GM23338 (cell line): ENCODE data around the gene LCN10. TPM values are rescaled to one million over a fixed set of nuclear protein-coding genes. Genes with fewer than 3 reads are reported as not detected.

Experiments used
- ATAC-seq: fragments of 200-7000 bp; cut with Tn5 transposase; 3 replicates; pipeline ENCODE4 v1.9.1; 2020
- DNase-seq: peaks from one replicate; pipeline ENCODE4 v3.0.0-alpha.2; 2015; ENCODE audit warnings: low spot score
- H2AFZ ChIP-seq: fragments of 200-600 bp; sonication (generic); 2 replicates; pipeline ENCODE4 v1.8.0; 2016; ENCODE audit warnings: antibody characterized with exemption, mild to moderate bottlenecking, moderate library complexity
- H3F3A ChIP-seq: fragments of 200-600 bp; sonication (generic); replicated peaks from 2 replicates; pipeline ENCODE4 v1.8.0; 2017; ENCODE audit warnings: antibody characterized with exemption, mixed run types, low read depth
- H3K27ac ChIP-seq: fragments of 200-600 bp; sonication (generic); 2 replicates; pipeline ENCODE4 v1.6.1; 2016; ENCODE audit warnings: low read depth
- H3K27me3 ChIP-seq: fragments of 200-600 bp; sonication (generic); 2 replicates; pipeline ENCODE4 v1.8.0; 2016; ENCODE audit warnings: mild to moderate bottlenecking, mixed run types, moderate library complexity; ENCODE audit not compliant: insufficient read depth
- H3K36me3 ChIP-seq: fragments of 200-600 bp; sonication (generic); 2 replicates; pipeline ENCODE4 v1.8.0; 2016; ENCODE audit warnings: mild to moderate bottlenecking; ENCODE audit not compliant: insufficient read depth
- H3K4me1 ChIP-seq: fragments of 200-600 bp; sonication (generic); 2 replicates; pipeline ENCODE4 v1.8.0; 2016; ENCODE audit warnings: mild to moderate bottlenecking, moderate library complexity; ENCODE audit not compliant: insufficient read depth
- H3K4me2 ChIP-seq: fragments of 200-600 bp; sonication (generic); 2 replicates; pipeline ENCODE4 v1.7.1; 2017; ENCODE audit warnings: mixed run types
- H3K4me3 ChIP-seq: fragments of 200-600 bp; sonication (generic); 2 replicates; pipeline ENCODE4 v1.6.1; 2016; ENCODE audit warnings: mixed run types
- H3K79me2 ChIP-seq: fragments of 200-600 bp; sonication (generic); replicated peaks from 2 replicates; pipeline ENCODE4 v1.8.0; 2017; ENCODE audit warnings: mild to moderate bottlenecking; ENCODE audit not compliant: insufficient read depth
- H3K9me2 ChIP-seq: fragments of 200-600 bp; sonication (generic); 2 replicates; pipeline ENCODE4 v1.8.0; 2017; ENCODE audit not compliant: insufficient read depth
- H4K20me1 ChIP-seq: fragments of 200-600 bp; sonication (generic); replicated peaks from 2 replicates; pipeline ENCODE4 v1.8.0; 2017; ENCODE audit warnings: mild to moderate bottlenecking; ENCODE audit not compliant: insufficient read depth
- H3K27ac Mint-ChIP-seq: 2 replicates; pipeline ENCODE4 v1.8.0; 2020; ENCODE audit warnings: inconsistent platforms, mild to moderate bottlenecking, moderate library complexity, mixed read lengths
- H3K27me3 Mint-ChIP-seq: 3 replicates; pipeline ENCODE4 v1.8.0; 2022; ENCODE audit warnings: low read depth, mild to moderate bottlenecking, moderate library complexity, mixed read lengths, inconsistent platforms; ENCODE audit not compliant: insufficient read depth, poor library complexity
- H3K36me3 Mint-ChIP-seq: 3 replicates; pipeline ENCODE4 v1.8.0; 2021; ENCODE audit warnings: low read depth, mild to moderate bottlenecking, inconsistent platforms, moderate library complexity, mixed read lengths
- H3K4me1 Mint-ChIP-seq: 3 replicates; pipeline ENCODE4 v1.8.0; 2020; ENCODE audit warnings: mild to moderate bottlenecking, inconsistent platforms, mixed read lengths
- H3K4me3 Mint-ChIP-seq: 3 replicates; pipeline ENCODE4 v1.8.0; 2021; ENCODE audit warnings: moderate library complexity, mild to moderate bottlenecking, inconsistent platforms, mixed read lengths
- H3K9me3 Mint-ChIP-seq: 3 replicates; pipeline ENCODE4 v1.8.0; 2020; ENCODE audit warnings: moderate library complexity, mild to moderate bottlenecking, inconsistent platforms, mixed read lengths
- CREB1 ChIP-seq: fragments of 250-450 bp; sonication (Bioruptor Pico); IDR thresholded peaks from 2 replicates; pipeline ENCODE4 v1.5.0; 2020; ENCODE audit warnings: low read depth, mild to moderate bottlenecking, moderate library complexity
- CTCF ChIP-seq, 2 experiments: fragments of 200-600 bp in 1 of 2; sonication (generic) in 1 of 2; conservative IDR thresholded peaks; 2 replicates each; pipeline versions ENCODE4 v1.5.1 to v1.6.1; 2016 to 2017; ENCODE audit warnings: antibody characterized with exemption in 2 of 2, low read depth in 2 of 2, mild to moderate bottlenecking in 2 of 2, moderate library complexity in 1 of 2
- EZH2 ChIP-seq: fragments of 200-600 bp; sonication (generic); IDR thresholded peaks from one replicate; pipeline ENCODE4 v1.8.0; 2017; ENCODE audit warnings: antibody characterized with exemption, mild to moderate bottlenecking, low read depth; ENCODE audit not compliant: unreplicated experiment
- EZH2phosphoT487 ChIP-seq: fragments of 200-600 bp; sonication (generic); IDR thresholded peaks from one replicate; pipeline ENCODE4 v1.8.1; 2018; ENCODE audit warnings: antibody characterized with exemption; ENCODE audit not compliant: unreplicated experiment
- JUNB ChIP-seq: IDR thresholded peaks from one replicate; pipeline ENCODE4 v1.6.1; 2016; ENCODE audit warnings: antibody characterized with exemption; ENCODE audit not compliant: unreplicated experiment
- NANOG ChIP-seq: IDR thresholded peaks from 2 replicates; pipeline ENCODE4 v1.6.1; 2016; ENCODE audit warnings: antibody characterized with exemption, borderline replicate concordance
- POLR2AphosphoS5 ChIP-seq: IDR thresholded peaks from 2 replicates; pipeline ENCODE4 v1.6.1; 2016; ENCODE audit warnings: antibody characterized with exemption, low read depth
- REST ChIP-seq: IDR thresholded peaks from one replicate; pipeline ENCODE4 v1.6.1; 2018; ENCODE audit warnings: antibody characterized with exemption; ENCODE audit not compliant: unreplicated experiment
- STAT1 ChIP-seq: IDR thresholded peaks from one replicate; pipeline ENCODE4 v1.6.1; 2016; ENCODE audit warnings: antibody characterized with exemption; ENCODE audit not compliant: unreplicated experiment
- ZNF114 ChIP-seq: fragments of 250-450 bp; sonication (Bioruptor Pico); IDR thresholded peaks from 2 replicates; pipeline ENCODE4 v1.5.0; 2020; ENCODE audit warnings: mild to moderate bottlenecking, moderate library complexity
- ZNF331 ChIP-seq: fragments of 250-450 bp; sonication (Bioruptor Pico); IDR thresholded peaks from 2 replicates; pipeline ENCODE4 v1.5.0; 2020; ENCODE audit warnings: low read depth, mild to moderate bottlenecking, moderate library complexity
- polyA plus RNA-seq: library from polyadenylated mRNA; unstranded; fragments of >200 nt; fragmentation: Nextera tagmentation; extraction: Ambion mirVana; gene quantifications from 2 replicates; pipeline ENCODE4 v1.2.1, GENCODE V29; 2016
- total RNA-seq: library from RNA; depleted of rRNA; stranded (reverse); fragments of >200 nt; shearing (Covaris generic); gene quantifications from 2 replicates; pipeline ENCODE4 v1.2.3, GENCODE V29; 2014

The LCN10 gene
- total and polyA plus RNA-seq, 2 experiments from 2014 or later: 0.45 to 0.74 TPM

- Mint-ChIP-seq H3K36me3 (no peaks in the 10 kb centered on the region), H3K9me3 (no peaks in the 10 kb centered on the region), H3K4me3 (no peak overlapping the region), H3K27me3 (peaks cover 13% of the 10 kb centered on the region), H3K27ac (no peak overlapping the region), H3K4me1 (no peaks in the 10 kb centered on the region)
- Histone ChIP-seq H3K79me2 (no peaks in the 10 kb centered on the region; the same call in 1 of the 2 replicates), H3K4me3 (no peak overlapping the region), H3K36me3 (no peaks in the 10 kb centered on the region), H3K9me2 (no peaks in the 10 kb centered on the region), H3K4me2 (no peak overlapping the region), H3F3A (0 out of 2 replicates have a peak, but pooled peaks cover 7% of the 10 kb centered on the region), H3K4me1 (peaks cover 4% of the 10 kb centered on the region; the same call in 1 of the 2 replicates), H4K20me1 (no peaks in the 10 kb centered on the region), H3K27ac (no peak overlapping the region), H3K27me3 (peaks cover 13% of the 10 kb centered on the region), H2AFZ (no peak overlapping the region)
- DNase-seq: no peak
- TF ChIP-seq EZH2 (no peak), ZNF331 (CRISPR knock-in tag) (no peak), NANOG (no peak), CREB1 (CRISPR knock-in tag) (no peak), ZNF114 (no peak), EZH2phosphoT487 (no peak), STAT1 (no peak), JUNB (no peak), CTCF (conservative IDR thresholded peaks at IDR 0.05; ENCODE audit: low read depth in 2 of 2) (no peak), REST (no peak), POLR2AphosphoS5 (no peak)
- ATAC-seq: no peak
Measured at GRCh38 chr9:136707849-136708517, 34.8 kb downstream of the LCN10 start.
